GM19452 (cell line): Measurements from ENCODE around the gene SRCIN1.
"Not testable (repeated sequence)": the region's sequence is repeated elsewhere in the genome, so short reads cannot be mapped to it uniquely, and the experiment has no call there.

ENCODE experiments used
- ATAC-seq: cut with Tn5 transposase; IDR thresholded peaks from one replicate; pipeline ENCODE4 v1.9.1; 2021; ENCODE audit not compliant: unreplicated experiment

Gene SRCIN1

DNA sequence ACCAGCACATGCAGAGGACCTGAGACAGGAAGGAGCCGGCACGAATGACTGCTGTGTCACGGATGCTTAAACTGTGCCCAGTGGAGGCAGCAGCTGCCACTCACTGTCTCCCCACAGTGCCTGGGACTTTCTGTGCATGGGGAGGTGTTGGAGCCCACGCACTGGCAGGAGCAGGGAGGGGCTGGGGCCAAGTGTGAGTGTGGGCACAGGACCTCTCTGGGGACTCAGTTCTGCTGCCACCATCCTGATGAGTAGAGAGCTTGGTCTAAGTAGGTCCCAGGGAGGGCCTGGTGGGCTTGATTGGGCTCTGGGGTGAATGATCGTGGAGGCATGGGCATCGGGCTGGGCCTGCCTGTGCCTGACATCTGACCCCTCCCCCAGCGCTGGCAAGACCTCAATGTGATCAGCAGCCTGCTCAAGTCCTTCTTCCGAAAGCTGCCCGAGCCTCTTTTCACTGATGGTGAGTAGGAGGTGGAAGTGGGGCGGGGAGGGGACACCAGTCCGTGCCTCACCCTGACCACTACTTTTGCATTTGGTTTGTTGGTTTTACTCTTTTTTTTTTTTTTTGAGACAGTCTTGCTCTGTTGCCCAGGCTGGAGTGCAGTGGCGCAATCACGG, 120.0 kb downstream of the SRCIN1 start:
- ATAC-seq: peak; percentile 86

DNA sequence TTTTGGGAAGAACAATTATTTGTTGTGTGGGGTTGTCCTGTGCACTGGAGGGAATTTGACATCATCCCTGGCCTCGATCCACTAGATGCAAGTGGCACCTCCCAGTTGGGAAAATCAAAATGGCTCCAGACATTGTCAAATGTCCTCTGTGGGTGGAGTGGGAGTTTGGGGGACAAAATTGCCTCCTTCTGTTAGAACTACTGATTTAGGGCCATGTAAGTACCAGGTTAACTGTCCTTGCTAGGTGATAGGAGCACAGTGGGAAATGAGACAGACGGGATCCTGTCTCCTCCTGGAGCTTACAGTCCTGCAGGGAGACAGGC, 120.6 kb downstream of the SRCIN1 start:
- ATAC-seq: no peak

DNA sequence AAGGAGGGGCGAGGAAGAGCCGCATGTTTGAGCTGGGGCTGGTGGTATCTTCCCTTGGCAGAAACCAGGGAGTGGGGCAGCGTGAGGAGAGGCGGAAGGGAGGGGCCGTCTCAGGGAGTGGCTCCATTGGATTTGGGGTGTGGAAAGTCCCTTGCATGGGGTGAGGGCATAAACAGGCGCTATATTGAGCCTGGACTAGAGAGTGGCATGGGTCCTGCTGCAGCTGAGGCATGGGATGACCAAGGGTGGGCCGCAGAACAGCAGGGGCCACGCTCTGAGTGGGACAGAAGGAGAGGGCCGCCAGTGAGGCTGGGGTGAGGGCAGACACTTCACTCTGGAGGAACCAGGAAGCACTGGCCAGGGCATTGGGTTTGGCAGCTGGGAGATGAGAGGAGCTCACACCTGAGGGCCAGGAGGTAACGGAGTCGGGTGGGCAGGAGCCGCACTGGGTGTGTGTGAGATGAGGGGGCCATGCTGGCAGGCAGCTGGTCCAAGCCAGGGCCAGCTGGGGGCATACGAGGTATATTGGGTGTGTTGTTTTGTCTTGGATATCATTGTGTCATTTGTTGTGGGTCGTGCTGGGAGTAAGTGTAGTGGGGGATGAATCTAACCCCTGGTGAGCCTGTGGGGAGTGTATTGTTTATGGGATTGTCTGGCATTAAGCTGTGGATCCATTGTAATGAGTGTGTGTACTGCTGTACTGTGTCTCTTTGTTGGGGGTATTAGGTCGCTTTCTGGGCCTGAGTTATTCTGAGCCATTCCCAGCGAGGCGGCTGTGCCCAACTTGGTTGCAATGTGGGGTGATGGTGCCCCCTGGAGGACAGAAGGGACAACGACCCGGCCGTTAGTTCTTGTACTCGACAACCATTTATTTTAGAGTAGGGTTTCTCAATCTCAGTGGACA, 121.3 kb downstream of the SRCIN1 start:
- ATAC-seq: not testable (repeated sequence)

DNA sequence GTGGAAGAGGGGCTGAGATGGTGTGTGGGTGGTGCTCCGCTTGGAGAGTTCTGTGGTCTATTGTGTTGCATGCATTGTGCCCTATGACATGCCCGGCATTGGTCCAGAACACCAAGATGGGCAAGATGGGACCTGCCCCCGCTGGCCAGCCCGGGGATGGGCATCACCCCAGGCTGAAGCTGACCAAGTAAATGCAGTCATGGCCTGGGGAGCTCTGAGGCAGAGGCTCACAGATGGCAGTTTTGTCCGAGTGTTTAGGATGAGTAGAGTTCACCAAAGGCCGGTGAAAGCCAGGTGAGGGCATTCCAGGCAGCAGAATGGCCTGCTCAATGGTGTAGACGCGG, 123.1 kb downstream of the SRCIN1 start:
- not testable (repeated sequence) for ATAC-seq

DNA sequence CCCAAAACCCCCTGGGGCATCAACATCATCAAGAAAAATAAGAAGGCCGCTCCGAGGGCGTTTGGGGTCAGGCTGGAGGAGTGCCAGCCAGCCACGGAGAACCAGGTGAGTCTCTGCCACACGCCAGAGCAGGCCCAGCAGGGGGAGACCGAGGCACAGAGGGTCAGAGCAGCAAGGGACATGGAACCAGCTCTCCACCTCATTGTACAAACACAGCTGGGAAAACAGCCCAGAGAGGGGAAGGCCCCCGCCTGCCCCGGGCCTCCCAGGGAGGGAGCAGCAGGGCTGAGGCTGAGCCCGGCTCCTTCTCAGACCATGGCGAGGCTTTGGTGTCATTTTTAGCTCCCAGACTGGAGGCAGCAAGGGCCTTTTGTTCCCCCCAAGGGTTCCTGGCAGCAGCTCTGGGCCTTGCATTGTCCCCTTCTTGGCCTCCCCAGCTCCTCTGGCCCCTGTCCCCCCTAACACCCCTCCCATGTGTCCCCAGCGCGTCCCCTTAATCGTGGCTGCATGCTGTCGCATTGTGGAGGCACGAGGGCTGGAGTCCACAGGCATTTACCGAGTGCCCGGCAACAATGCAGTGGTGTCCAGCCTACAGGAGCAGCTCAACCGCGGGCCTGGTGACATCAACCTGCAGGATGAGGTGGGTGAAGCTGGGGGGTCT, 123.6 kb downstream of the SRCIN1 start:
- not testable (repeated sequence) for ATAC-seq
